ACC112 (cell line): ENCODE data around the gene ATP8A1.

Experiments
- H2AFZ ChIP-seq: fragments of 200-600 bp; sonication (generic); one replicate; pipeline ENCODE4 v1.6.0; 2017; ENCODE audit warnings: antibody characterized with exemption, low read length; ENCODE audit not compliant: unreplicated experiment
- H3K27ac ChIP-seq: fragments of 200-600 bp; sonication (generic); 2 replicates; pipeline ENCODE4 v1.5.1; 2014; ENCODE audit warnings: low read depth, mild to moderate bottlenecking, antibody characterized with exemption, low read length, moderate library complexity
- H3K27me3 ChIP-seq: fragments of 200-600 bp; sonication (generic); 2 replicates; pipeline ENCODE4 v1.6.1; 2014; ENCODE audit warnings: mild to moderate bottlenecking, antibody characterized with exemption, low read length, moderate library complexity, mixed read lengths; ENCODE audit not compliant: insufficient read depth
- H3K36me3 ChIP-seq: fragments of 200-600 bp; sonication (generic); 2 replicates; pipeline ENCODE4 v1.6.1; 2016; ENCODE audit warnings: mild to moderate bottlenecking, antibody characterized with exemption, low read length, moderate library complexity, mixed read lengths; ENCODE audit not compliant: insufficient read depth
- H3K4me1 ChIP-seq: fragments of 200-600 bp; sonication (generic); one replicate; pipeline ENCODE4 v1.6.1; 2016; ENCODE audit warnings: low read length, mixed read lengths; ENCODE audit not compliant: insufficient read depth, unreplicated experiment, control insufficient read depth
- H3K4me3 ChIP-seq: fragments of 200-600 bp; sonication (generic); 2 replicates; pipeline ENCODE4 v1.5.1; 2014; ENCODE audit warnings: mild to moderate bottlenecking, low read depth, low read length
- H3K79me2 ChIP-seq: fragments of 200-600 bp; sonication (generic); one replicate; pipeline ENCODE4 v1.6.0; 2016; ENCODE audit warnings: low read length; ENCODE audit not compliant: control insufficient read depth, unreplicated experiment, insufficient read depth

ATP8A1 gene

GRCh38 chr4:42369489-42369888, 287.4 kb downstream of the ATP8A1 start:
- H3K4me3 ChIP-seq, result no peak overlapping the region
- no peak overlapping the region for H2AFZ ChIP-seq
- no peaks in the 10 kb centered on the region for H3K27me3 ChIP-seq
- no peaks in the 10 kb centered on the region for H3K36me3 ChIP-seq
- H3K4me1 ChIP-seq, result no peaks in the 10 kb centered on the region
- H3K79me2 ChIP-seq, result no peaks in the 10 kb centered on the region
- H3K27ac ChIP-seq, result no peak overlapping the region

- Histone ChIP-seq H3K36me3 (no peaks in the 10 kb centered on the region), H2AFZ (no peak overlapping the region), H3K27me3 (no peaks in the 10 kb centered on the region), H3K79me2 (no peaks in the 10 kb centered on the region), H3K27ac (no peak overlapping the region), H3K4me3 (no peak overlapping the region), H3K4me1 (no peaks in the 10 kb centered on the region)
Observed at GRCh38 chr4:42366959-42367358, 289.9 kb downstream of the ATP8A1 start.

GRCh38 chr4:42364266-42365053, 292.4 kb downstream of the ATP8A1 start:
- no peak overlapping the region for H3K4me3 ChIP-seq
- peaks cover 6% of the 10 kb centered on the region for H3K4me1 ChIP-seq
- no peak overlapping the region for H3K27ac ChIP-seq
- no peaks in the 10 kb centered on the region for H3K27me3 ChIP-seq
- H3K79me2 ChIP-seq, result no peaks in the 10 kb centered on the region
- no peak overlapping the region for H2AFZ ChIP-seq
- no peaks in the 10 kb centered on the region for H3K36me3 ChIP-seq

GRCh38 chr4:42363614-42364013, 293.3 kb downstream of the ATP8A1 start:
- Histone ChIP-seq H3K4me1 (peaks cover 6% of the 10 kb centered on the region), H3K27me3 (no peaks in the 10 kb centered on the region), H2AFZ (no peak overlapping the region), H3K36me3 (no peaks in the 10 kb centered on the region), H3K4me3 (no peak overlapping the region), H3K27ac (no peak overlapping the region), H3K79me2 (no peaks in the 10 kb centered on the region)

- H3K4me3 ChIP-seq, result no peak overlapping the region
- H2AFZ ChIP-seq, result no peak overlapping the region
- no peak overlapping the region for H3K27ac ChIP-seq
- H3K27me3 ChIP-seq, result no peaks in the 10 kb centered on the region
- no peaks in the 10 kb centered on the region for H3K79me2 ChIP-seq
- H3K36me3 ChIP-seq, result no peaks in the 10 kb centered on the region
- H3K4me1 ChIP-seq, result peaks cover 6% of the 10 kb centered on the region
Observed at GRCh38 chr4:42362591-42362990, 294.3 kb downstream of the ATP8A1 start.

GRCh38 chr4:42361456-42361855, 295.4 kb downstream of the ATP8A1 start:
- H3K27ac ChIP-seq, result no peak overlapping the region
- no peaks in the 10 kb centered on the region for H3K79me2 ChIP-seq
- no peak overlapping the region for H2AFZ ChIP-seq
- no peak overlapping the region for H3K4me3 ChIP-seq
- H3K36me3 ChIP-seq, result no peaks in the 10 kb centered on the region
- H3K4me1 ChIP-seq, result peaks cover 6% of the 10 kb centered on the region
- no peaks in the 10 kb centered on the region for H3K27me3 ChIP-seq

GRCh38 chr4:42360256-42360669, 296.6 kb downstream of the ATP8A1 start:
- Histone ChIP-seq H3K27ac (no peak overlapping the region), H3K27me3 (no peaks in the 10 kb centered on the region), H3K36me3 (no peaks in the 10 kb centered on the region)

GRCh38 chr4:42359711-42360110, 297.2 kb downstream of the ATP8A1 start:
- Histone ChIP-seq H2AFZ (peak overlapping the region; percentile 100), H3K79me2 (no peaks in the 10 kb centered on the region), H3K4me1 (peaks cover 6% of the 10 kb centered on the region), H3K4me3 (peak overlapping the region; percentile 83), H3K36me3 (no peaks in the 10 kb centered on the region), H3K27me3 (no peaks in the 10 kb centered on the region), H3K27ac (no peak overlapping the region)

More at GRCh38 chr4:42360256-42360669, 296.6 kb downstream of the ATP8A1 start:
- Histone ChIP-seq H3K4me1 (peaks cover 6% of the 10 kb centered on the region), H3K79me2 (no peaks in the 10 kb centered on the region), H2AFZ (peak overlapping the region; percentile 100), H3K4me3 (peak overlapping the region; percentile 83)
